ENCODE results near the gene ELOVL1.
"Not testable (repeated sequence)": the region's sequence is repeated elsewhere in the genome, so short reads cannot be mapped to it uniquely, and the experiment has no call there.

Gene ELOVL1

DNA sequence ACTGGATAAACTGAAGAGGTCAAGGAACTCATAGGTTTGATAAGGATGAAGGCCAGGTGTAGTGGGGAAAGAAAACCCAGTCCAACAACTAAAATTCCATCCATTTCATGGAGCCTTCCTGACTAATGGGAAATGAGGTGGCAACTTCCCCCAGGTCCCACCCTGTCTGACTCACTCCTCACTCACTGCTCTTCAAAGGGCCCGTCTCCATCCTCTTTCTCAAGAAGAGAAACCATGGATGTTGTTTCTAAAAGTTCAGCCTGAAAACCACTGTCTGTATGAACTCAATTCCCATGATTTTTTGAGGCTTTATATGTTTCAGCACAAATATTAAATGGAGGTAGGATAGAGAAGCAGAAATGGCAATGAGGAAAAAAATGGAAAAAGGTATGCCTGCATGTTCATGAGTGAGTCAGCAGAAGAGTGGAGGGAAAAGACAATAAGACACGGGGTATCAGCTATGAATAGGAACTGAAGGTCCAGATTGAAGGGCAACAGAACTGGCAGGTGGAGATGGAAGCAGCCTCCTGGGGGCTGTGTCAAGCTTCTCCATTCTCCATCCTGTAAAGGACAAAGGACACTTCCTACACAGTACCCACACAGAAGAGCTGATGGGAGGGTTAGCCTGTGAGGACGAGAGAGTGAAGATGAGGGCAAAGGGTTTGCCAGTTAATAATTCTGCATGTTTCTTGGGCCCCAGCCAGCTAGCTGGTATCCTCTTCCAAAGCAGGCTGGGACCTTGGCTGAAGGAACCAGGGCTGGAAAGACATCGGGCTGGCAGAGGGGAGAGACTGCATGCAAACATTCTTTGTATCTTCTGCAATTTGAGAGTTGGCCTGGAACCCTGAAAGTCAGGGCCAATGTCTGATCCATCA lies 5.5 kb upstream of the ELOVL1 start:
- Histone ChIP-seq H3K36me3 (ENCODE audit: insufficient read depth, low read length) (no peaks in the 10 kb centered on the region; the same call in 1 of the 2 replicates), H3K4me3 (ENCODE audit: low read depth in 1 of 2, low read length in 2 of 2) (no peak overlapping the region), H2AFZ (ENCODE audit: low read depth, low read length) (no peak overlapping the region), H3K27me3 (ENCODE audit: insufficient read depth, low read length, poor library complexity) (no peaks in the 10 kb centered on the region), H3K9ac (ENCODE audit: low read depth, low read length) (no peak overlapping the region), H3K4me1 (ENCODE audit: insufficient read depth, low read length) (peaks cover 6% of the 10 kb centered on the region), H3K4me2 (ENCODE audit: insufficient read depth, low read length) (no peak overlapping the region), H3K27ac (ENCODE audit: low read length) (no peak overlapping the region), H3K9me3 (ENCODE audit: insufficient read depth, low read length, severe bottlenecking) (no peaks in the 10 kb centered on the region), H3K79me2 (ENCODE audit: insufficient read depth, low read length) (peaks cover 8% of the 10 kb centered on the region), H4K20me1 (ENCODE audit: insufficient read depth, low read length) (no peaks in the 10 kb centered on the region)
- ATAC-seq (ENCODE audit: insufficient read depth, low read depth) (no peak), DNase-seq (no peak)
- no peak for TF ChIP-seq CTCF (IDR thresholded peaks at IDR 0.05; ENCODE audit: borderline replicate concordance, extremely low read depth, low read length, poor library complexity, severe bottlenecking)
- TF ChIP-seq EZH2 (IDR thresholded peaks at IDR 0.05; ENCODE audit: borderline replicate concordance, low read depth, low read length, severe bottlenecking) = no peak

- H3K79me2 ChIP-seq (ENCODE audit: insufficient read depth, low read length) = peaks cover 18% of the 10 kb centered on the region
- ATAC-seq (ENCODE audit: insufficient read depth, low read depth) = no peak
- H3K4me3 ChIP-seq (ENCODE audit: low read depth in 1 of 2, low read length in 2 of 2) = no peak overlapping the region
- DNase-seq = no peak
- no peaks in the 10 kb centered on the region for H3K9me3 ChIP-seq (ENCODE audit: insufficient read depth, low read length, severe bottlenecking)
- H3K36me3 ChIP-seq (ENCODE audit: insufficient read depth, low read length) = no peaks in the 10 kb centered on the region; the same call in 1 of the 2 replicates
- no peak overlapping the region for H3K9ac ChIP-seq (ENCODE audit: low read depth, low read length)
- peaks cover 7% of the 10 kb centered on the region for H3K4me1 ChIP-seq (ENCODE audit: insufficient read depth, low read length)
- no peaks in the 10 kb centered on the region for H3K27me3 ChIP-seq (ENCODE audit: insufficient read depth, low read length, poor library complexity)
- H3K4me2 ChIP-seq (ENCODE audit: insufficient read depth, low read length) = no peak overlapping the region
- TF ChIP-seq CTCF (IDR thresholded peaks at IDR 0.05; ENCODE audit: borderline replicate concordance, extremely low read depth, low read length, poor library complexity, severe bottlenecking) (no peak), EZH2 (IDR thresholded peaks at IDR 0.05; ENCODE audit: borderline replicate concordance, low read depth, low read length, severe bottlenecking) (no peak)
- 0 out of 2 replicates have a peak, but pooled peaks cover 1% of the 10 kb centered on the region for H4K20me1 ChIP-seq (ENCODE audit: insufficient read depth, low read length)
- no peak overlapping the region for H3K27ac ChIP-seq (ENCODE audit: low read length)
- no peak overlapping the region for H2AFZ ChIP-seq (ENCODE audit: low read depth, low read length)
Observed at GRCh38 chr1:43372172-43372571, 4.4 kb upstream of the ELOVL1 start.

DNA sequence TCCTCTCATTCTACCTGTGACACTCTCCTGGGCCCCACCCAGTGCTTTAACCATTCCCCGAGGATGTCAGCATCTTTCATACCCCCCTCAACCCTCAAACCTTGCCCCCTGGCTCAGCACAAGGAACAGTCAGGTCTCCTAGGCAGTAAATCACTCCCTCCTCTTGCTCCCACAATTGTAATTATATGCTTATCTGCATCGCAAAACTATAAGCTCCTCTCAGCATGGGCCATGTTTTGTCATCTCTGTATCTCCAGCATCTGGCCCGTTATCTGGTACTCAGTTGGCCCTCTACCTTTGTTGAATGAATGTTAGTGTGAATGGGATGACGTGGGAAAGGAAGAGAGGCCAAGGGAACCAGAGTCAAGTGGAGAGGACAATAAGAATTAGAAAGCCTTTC lies 2.8 kb upstream of the ELOVL1 start:
- Histone ChIP-seq H3K9ac (ENCODE audit: low read depth, low read length) (no peak overlapping the region), H3K27me3 (ENCODE audit: insufficient read depth, low read length, poor library complexity) (no peaks in the 10 kb centered on the region), H3K27ac (ENCODE audit: low read length) (no peak overlapping the region), H3K4me3 (ENCODE audit: low read depth in 1 of 2, low read length in 2 of 2) (no peak overlapping the region), H3K36me3 (ENCODE audit: insufficient read depth, low read length) (peaks cover 6% of the 10 kb centered on the region), H4K20me1 (ENCODE audit: insufficient read depth, low read length) (peaks cover 4% of the 10 kb centered on the region; the same call in 1 of the 2 replicates), H3K4me1 (ENCODE audit: insufficient read depth, low read length) (peaks cover 23% of the 10 kb centered on the region), H2AFZ (ENCODE audit: low read depth, low read length) (no peak overlapping the region), H3K79me2 (ENCODE audit: insufficient read depth, low read length) (peaks cover 35% of the 10 kb centered on the region), H3K4me2 (ENCODE audit: insufficient read depth, low read length) (no peak overlapping the region), H3K9me3 (ENCODE audit: insufficient read depth, low read length, severe bottlenecking) (no peaks in the 10 kb centered on the region)
- ATAC-seq (ENCODE audit: insufficient read depth, low read depth) = no peak
- TF ChIP-seq CTCF (IDR thresholded peaks at IDR 0.05; ENCODE audit: borderline replicate concordance, extremely low read depth, low read length, poor library complexity, severe bottlenecking) = no peak
- no peak for TF ChIP-seq EZH2 (IDR thresholded peaks at IDR 0.05; ENCODE audit: borderline replicate concordance, low read depth, low read length, severe bottlenecking)
- no peak for DNase-seq

GRCh38 chr1:43369779-43370178 lies 2.0 kb upstream of the ELOVL1 start:
- not testable (repeated sequence) for H2AFZ ChIP-seq (ENCODE audit: low read depth, low read length); H3K9ac ChIP-seq (ENCODE audit: low read depth, low read length); H4K20me1 ChIP-seq (ENCODE audit: insufficient read depth, low read length); ATAC-seq (ENCODE audit: insufficient read depth, low read depth); H3K27me3 ChIP-seq (ENCODE audit: insufficient read depth, low read length, poor library complexity); H3K4me2 ChIP-seq (ENCODE audit: insufficient read depth, low read length); H3K27ac ChIP-seq (ENCODE audit: low read length); H3K9me3 ChIP-seq (ENCODE audit: insufficient read depth, low read length, severe bottlenecking); DNase-seq; H3K4me3 ChIP-seq (ENCODE audit: low read depth in 1 of 2, low read length in 2 of 2)
- Histone ChIP-seq H3K36me3 (ENCODE audit: insufficient read depth, low read length) (peaks cover 14% of the 10 kb centered on the region), H3K79me2 (ENCODE audit: insufficient read depth, low read length) (peaks cover 37% of the 10 kb centered on the region), H3K4me1 (ENCODE audit: insufficient read depth, low read length) (peaks cover 26% of the 10 kb centered on the region)
